Measurements from ENCODE around the gene CHN1.

Gene CHN1

GRCh38 chr2:174902506-174903263, 102.5 kb downstream of the CHN1 start:
- Mint-ChIP-seq H3K36me3 (ENCODE audit: low read depth) (no peaks in the 10 kb centered on the region), H3K4me3 (no peak overlapping the region), H3K27me3 (peaks cover 4% of the 10 kb centered on the region), H3K27ac (peak overlapping the region; percentile 2), H3K4me1 (ENCODE audit: low read depth) (peaks cover 25% of the 10 kb centered on the region), H3K9me3 (no peaks in the 10 kb centered on the region)

- peak overlapping the region; percentile 11 for H3K4me3 Mint-ChIP-seq
- H3K27ac Mint-ChIP-seq = peak overlapping the region; percentile 2
- no peaks in the 10 kb centered on the region for H3K27me3 Mint-ChIP-seq
- H3K9me3 Mint-ChIP-seq = no peaks in the 10 kb centered on the region
- peaks cover 25% of the 10 kb centered on the region for H3K4me1 Mint-ChIP-seq (ENCODE audit: low read depth)
- H3K36me3 Mint-ChIP-seq (ENCODE audit: low read depth) = no peaks in the 10 kb centered on the region
Observed at GRCh38 chr2:174901075-174901474, 104.1 kb downstream of the CHN1 start.

GRCh38 chr2:174897286-174897685, 107.9 kb downstream of the CHN1 start:
- no peaks in the 10 kb centered on the region for H3K9me3 Mint-ChIP-seq
- no peaks in the 10 kb centered on the region for H3K36me3 Mint-ChIP-seq (ENCODE audit: low read depth)
- no peaks in the 10 kb centered on the region for H3K27me3 Mint-ChIP-seq
- H3K4me1 Mint-ChIP-seq (ENCODE audit: low read depth) = peaks cover 22% of the 10 kb centered on the region
- H3K4me3 Mint-ChIP-seq = no peak overlapping the region
- no peak overlapping the region for H3K27ac Mint-ChIP-seq

GRCh38 chr2:174893018-174893417, 112.2 kb downstream of the CHN1 start:
- Mint-ChIP-seq H3K4me3 (no peak overlapping the region), H3K27me3 (no peaks in the 10 kb centered on the region), H3K9me3 (no peaks in the 10 kb centered on the region), H3K36me3 (ENCODE audit: low read depth) (no peaks in the 10 kb centered on the region), H3K27ac (no peak overlapping the region), H3K4me1 (ENCODE audit: low read depth) (peaks cover 10% of the 10 kb centered on the region)

GRCh38 chr2:174892546-174892945, 112.6 kb downstream of the CHN1 start:
- H3K27ac Mint-ChIP-seq = no peak overlapping the region
- peaks cover 10% of the 10 kb centered on the region for H3K4me1 Mint-ChIP-seq (ENCODE audit: low read depth)
- no peaks in the 10 kb centered on the region for H3K9me3 Mint-ChIP-seq
- no peaks in the 10 kb centered on the region for H3K36me3 Mint-ChIP-seq (ENCODE audit: low read depth)
- no peaks in the 10 kb centered on the region for H3K27me3 Mint-ChIP-seq
- H3K4me3 Mint-ChIP-seq = no peak overlapping the region

GRCh38 chr2:174888646-174889271, 116.4 kb downstream of the CHN1 start:
- Mint-ChIP-seq H3K27ac (no peak overlapping the region), H3K9me3 (no peaks in the 10 kb centered on the region), H3K27me3 (no peaks in the 10 kb centered on the region), H3K36me3 (ENCODE audit: low read depth) (no peaks in the 10 kb centered on the region), H3K4me1 (ENCODE audit: low read depth) (peaks cover 10% of the 10 kb centered on the region), H3K4me3 (no peak overlapping the region)

GRCh38 chr2:174888146-174888545, 117.0 kb downstream of the CHN1 start:
- H3K4me3 Mint-ChIP-seq = no peak overlapping the region
- no peak overlapping the region for H3K27ac Mint-ChIP-seq
- no peaks in the 10 kb centered on the region for H3K9me3 Mint-ChIP-seq
- H3K27me3 Mint-ChIP-seq = no peaks in the 10 kb centered on the region
- peaks cover 10% of the 10 kb centered on the region for H3K4me1 Mint-ChIP-seq (ENCODE audit: low read depth)
- no peaks in the 10 kb centered on the region for H3K36me3 Mint-ChIP-seq (ENCODE audit: low read depth)

GRCh38 chr2:174882416-174882815, 122.8 kb downstream of the CHN1 start:
- Mint-ChIP-seq H3K9me3 (no peaks in the 10 kb centered on the region), H3K27ac (no peak overlapping the region), H3K36me3 (ENCODE audit: low read depth) (no peaks in the 10 kb centered on the region), H3K4me1 (ENCODE audit: low read depth) (no peaks in the 10 kb centered on the region), H3K4me3 (no peak overlapping the region), H3K27me3 (no peaks in the 10 kb centered on the region)

GRCh38 chr2:174881678-174882077, 123.5 kb downstream of the CHN1 start:
- no peaks in the 10 kb centered on the region for H3K9me3 Mint-ChIP-seq
- H3K4me3 Mint-ChIP-seq = no peak overlapping the region
- no peak overlapping the region for H3K27ac Mint-ChIP-seq
- no peaks in the 10 kb centered on the region for H3K27me3 Mint-ChIP-seq
- H3K4me1 Mint-ChIP-seq (ENCODE audit: low read depth) = no peaks in the 10 kb centered on the region
- no peaks in the 10 kb centered on the region for H3K36me3 Mint-ChIP-seq (ENCODE audit: low read depth)

GRCh38 chr2:174878537-174879147, 126.5 kb downstream of the CHN1 start:
- Mint-ChIP-seq H3K36me3 (ENCODE audit: low read depth) (no peaks in the 10 kb centered on the region), H3K9me3 (no peaks in the 10 kb centered on the region), H3K4me3 (no peak overlapping the region), H3K27ac (no peak overlapping the region), H3K4me1 (ENCODE audit: low read depth) (no peaks in the 10 kb centered on the region), H3K27me3 (no peaks in the 10 kb centered on the region)

- no peaks in the 10 kb centered on the region for H3K4me1 Mint-ChIP-seq (ENCODE audit: low read depth)
- no peak overlapping the region for H3K27ac Mint-ChIP-seq
- H3K9me3 Mint-ChIP-seq = no peaks in the 10 kb centered on the region
- H3K36me3 Mint-ChIP-seq (ENCODE audit: low read depth) = no peaks in the 10 kb centered on the region
- H3K27me3 Mint-ChIP-seq = no peaks in the 10 kb centered on the region
- no peak overlapping the region for H3K4me3 Mint-ChIP-seq
Observed at GRCh38 chr2:174877751-174878150, 127.4 kb downstream of the CHN1 start.

- H3K4me3 Mint-ChIP-seq = no peak overlapping the region
- H3K27me3 Mint-ChIP-seq = no peaks in the 10 kb centered on the region
- H3K27ac Mint-ChIP-seq = no peak overlapping the region
Observed at GRCh38 chr2:174877301-174877700, 127.9 kb downstream of the CHN1 start.

GRCh38 chr2:174874085-174874484, 131.1 kb downstream of the CHN1 start:
- Mint-ChIP-seq H3K27ac (no peak overlapping the region), H3K27me3 (no peaks in the 10 kb centered on the region), H3K4me3 (no peak overlapping the region), H3K9me3 (no peaks in the 10 kb centered on the region), H3K4me1 (ENCODE audit: low read depth) (no peaks in the 10 kb centered on the region), H3K36me3 (ENCODE audit: low read depth) (no peaks in the 10 kb centered on the region)

More at GRCh38 chr2:174877301-174877700, 127.9 kb downstream of the CHN1 start:
- H3K36me3 Mint-ChIP-seq (ENCODE audit: low read depth) = no peaks in the 10 kb centered on the region
- H3K4me1 Mint-ChIP-seq (ENCODE audit: low read depth) = no peaks in the 10 kb centered on the region
- no peaks in the 10 kb centered on the region for H3K9me3 Mint-ChIP-seq

- Mint-ChIP-seq H3K4me3 (no peak overlapping the region), H3K4me1 (ENCODE audit: low read depth) (no peaks in the 10 kb centered on the region), H3K36me3 (ENCODE audit: low read depth) (no peaks in the 10 kb centered on the region), H3K9me3 (no peaks in the 10 kb centered on the region), H3K27me3 (no peaks in the 10 kb centered on the region), H3K27ac (no peak overlapping the region)
Observed at GRCh38 chr2:174873471-174873870, 131.7 kb downstream of the CHN1 start.

- Mint-ChIP-seq H3K27ac (no peak overlapping the region), H3K4me1 (ENCODE audit: low read depth) (no peaks in the 10 kb centered on the region), H3K27me3 (no peaks in the 10 kb centered on the region), H3K9me3 (no peaks in the 10 kb centered on the region), H3K4me3 (no peak overlapping the region), H3K36me3 (ENCODE audit: low read depth) (no peaks in the 10 kb centered on the region)
Observed at GRCh38 chr2:174870787-174871186, 134.4 kb downstream of the CHN1 start.

All from stimulated activated naive CD8-positive, alpha-beta T cell treated with anti-CD3 and anti-CD28 coated beads, Interleukin-15, Interleukin-2, amounts not matched to agents 100 ng/mL and 50 ng/mL, for 24 hours (primary cell).